Endothelial cell of umbilical vein (primary cell): ENCODE results near the gene RALGPS1. TPM values are rescaled to one million over a fixed set of nuclear protein-coding genes. Genes with fewer than 3 reads are reported as not detected.

Experiments used
- BruUV-seq: library from RNA; stranded (reverse); fragments of 400-500 nt; replicated peaks from 2 replicates; lab custom pipeline; 2021; lab: Mats Ljungman, UMichigan
- CTCF ChIA-PET: fragments of 300-600, 350-600 bp; sonication (Branson Sonifier 250); formaldehyde crosslinking; loops from one replicate; lab custom pipeline; 2021; ENCODE audit warnings: antibody characterized with exemption, inconsistent platforms; lab: Charles Lee
- POLR2A ChIA-PET: fragments of 300-600, 350-600 bp; sonication (Branson Sonifier 250); formaldehyde crosslinking; loops from one replicate; lab custom pipeline; 2021; ENCODE audit warnings: antibody characterized with exemption, inconsistent platforms; lab: Charles Lee
- DNase-seq: peaks from one replicate; pipeline ENCODE4 v3.0.0-alpha.2; 2011; ENCODE audit warnings: low read depth, low spot score
- FAIRE-seq: peaks from 2 replicates; lab custom pipeline; 2011; peaks lifted over from hg19 to GRCh38; lab: Jason Lieb, UNC
- H2AFZ ChIP-seq: 2 replicates; pipeline ENCODE4 v1.6.0; 2012; ENCODE audit warnings: low read depth, low read length, control low read depth, inconsistent platforms
- H3K27ac ChIP-seq: 2 replicates; pipeline ENCODE4 v1.5.1; 2011; ENCODE audit warnings: low read depth, mild to moderate bottlenecking, control low read depth, low read length, moderate library complexity; ENCODE audit not compliant: insufficient read depth
- H3K27me3 ChIP-seq, 2 experiments: 2 replicates each; pipeline versions ENCODE4 v1.6.0 to v1.6.1; 2011; ENCODE audit warnings: low read length in 2 of 2, mixed read lengths in 1 of 2; ENCODE audit not compliant: control insufficient read depth in 2 of 2, insufficient read depth in 2 of 2
- H3K36me3 ChIP-seq, 2 experiments: 2 replicates in 1 of 2; 3 replicates in 1 of 2; pipeline ENCODE4 v1.5.1; 2011; ENCODE audit warnings: low read length in 2 of 2, mild to moderate bottlenecking in 1 of 2, moderate library complexity in 1 of 2; ENCODE audit not compliant: control insufficient read depth in 2 of 2, insufficient read depth in 2 of 2; ENCODE audit errors: extremely low read depth in 1 of 2
- H3K4me1 ChIP-seq: 3 replicates; pipeline ENCODE4 v1.5.1; 2011; ENCODE audit warnings: mild to moderate bottlenecking, low read length; ENCODE audit not compliant: control insufficient read depth, insufficient read depth; ENCODE audit errors: extremely low read depth
- H3K4me2 ChIP-seq: 2 replicates; pipeline ENCODE4 v1.6.1; 2011; ENCODE audit warnings: low read length, control low read depth, mixed read lengths; ENCODE audit not compliant: insufficient read depth
- H3K4me3 ChIP-seq, 3 experiments: fragments of 200-600 bp in 1 of 3; sonication (generic), shearing (Covaris generic) in 1 of 3; replicated peaks in 1 of 3; 2 replicates each; pipeline ENCODE4 v1.5.1; 2011 to 2016; ENCODE audit warnings: control low read depth in 3 of 3, low read length in 3 of 3, mild to moderate bottlenecking in 2 of 3, inconsistent platforms in 1 of 3, low read depth in 1 of 3, moderate library complexity in 1 of 3; ENCODE audit not compliant: insufficient read depth in 1 of 3
- H3K79me2 ChIP-seq: 2 replicates; pipeline ENCODE4 v1.6.0; 2012; ENCODE audit warnings: low read length, inconsistent platforms; ENCODE audit not compliant: control insufficient read depth, insufficient read depth
- H3K9ac ChIP-seq: replicated peaks from 2 replicates; pipeline ENCODE3; 2011; ENCODE audit warnings: low read length, control low read depth; ENCODE audit not compliant: insufficient read depth; ENCODE audit errors: extremely low read depth
- H3K9me1 ChIP-seq: replicated peaks from 3 replicates; pipeline ENCODE4 v1.6.0; 2011; ENCODE audit warnings: mild to moderate bottlenecking, low read length; ENCODE audit not compliant: control insufficient read depth, insufficient read depth; ENCODE audit errors: extremely low read depth
- H3K9me3 ChIP-seq: replicated peaks from 2 replicates; pipeline ENCODE4 v1.5.1; 2012; ENCODE audit warnings: low read length, inconsistent platforms; ENCODE audit not compliant: control insufficient read depth, insufficient read depth
- H4K20me1 ChIP-seq: replicated peaks from 2 replicates; pipeline ENCODE3; 2011; ENCODE audit warnings: mild to moderate bottlenecking, low read length; ENCODE audit not compliant: control insufficient read depth, insufficient read depth; ENCODE audit errors: extremely low read depth
- EZH2 ChIP-seq: IDR thresholded peaks from 2 replicates; pipeline ENCODE4 v1.6.1; 2012; ENCODE audit warnings: borderline replicate concordance, low read depth, mild to moderate bottlenecking, moderate library complexity, low read length, inconsistent platforms; ENCODE audit not compliant: severe bottlenecking
- FOS ChIP-seq: IDR thresholded peaks from 2 replicates; pipeline ENCODE4 v1.6.1; 2011; ENCODE audit warnings: mild to moderate bottlenecking, low read length, moderate library complexity, borderline replicate concordance; ENCODE audit not compliant: insufficient read depth
- GATA2 ChIP-seq: IDR thresholded peaks from 2 replicates; pipeline ENCODE4 v1.7.0; 2011; ENCODE audit warnings: low read depth, mild to moderate bottlenecking, moderate library complexity, mixed read lengths, low read length; ENCODE audit not compliant: insufficient read length, insufficient read depth
- JUN ChIP-seq: IDR thresholded peaks from 2 replicates; pipeline ENCODE4 v1.6.1; 2011; ENCODE audit warnings: borderline replicate concordance, low read depth; ENCODE audit not compliant: insufficient read length, insufficient read depth
- POLR2A ChIP-seq: IDR thresholded peaks from 2 replicates; pipeline ENCODE4 v1.6.1; 2012; ENCODE audit warnings: low read depth, mild to moderate bottlenecking, control low read depth, low read length
- POLR2AphosphoS5 ChIP-seq: IDR thresholded peaks from 2 replicates; pipeline ENCODE4 v1.6.1; 2012; ENCODE audit warnings: low read depth, mild to moderate bottlenecking, control low read depth, low read length, moderate library complexity; ENCODE audit not compliant: insufficient read depth
- dilution Hi-C: fragments of 300-500 bp; cut with MboI; formaldehyde crosslinking; loops from one replicate; pipeline ENCODE4 v1.15.0; 2019; ENCODE audit warnings: low sequenced_read_pairs; ENCODE audit not compliant: extremely low pct_ligation_motif_present
- intact Hi-C: fragments of 100-400 bp; cut with micrococcal nuclease; formaldehyde crosslinking; loops from one replicate; pipeline ENCODE4 v1.10.0; 2022
- polyA plus RNA-seq, 4 experiments: library from polyadenylated mRNA; depleted of rRNA in 3 of 4; stranded (reverse) in 3 of 4; unstranded in 1 of 4; fragments of >200 nt; gene quantifications; 2 replicates each; pipeline versions ENCODE4 v1.2.1 to v1.2.3, GENCODE V29; 2011 to 2012; ENCODE audit warnings: missing spikeins in 1 of 4
- total RNA-seq: library from RNA; stranded (reverse); gene quantifications from 2 replicates; pipeline ENCODE4 v1.2.3, GENCODE V29; 2021
- TF ChIP-seq, protein P1 (sequence below), 2 donors: IDR thresholded peaks; 1 replicate in 1 of 2; 2 replicates in 1 of 2; pipeline ENCODE4 v1.5.1; 2011; ENCODE audit warnings: low read length in 2 of 2, mild to moderate bottlenecking in 2 of 2, moderate library complexity in 2 of 2, control low read depth in 1 of 2, inconsistent platforms in 1 of 2, low read depth in 1 of 2; ENCODE audit not compliant: insufficient read depth in 1 of 2; ENCODE audit errors: extremely low read depth in 1 of 2
- TF ChIP-seq, protein P2 (sequence below): IDR thresholded peaks from 2 replicates; pipeline ENCODE4 v1.6.1; 2011; ENCODE audit not compliant: insufficient read depth, insufficient read length

Gene RALGPS1
- total and polyA plus RNA-seq, 2 donors (not counting 3 experiments of a cell fraction or from before 2014, with no cell fraction given): 3.8 to 5.5 TPM

DNA sequence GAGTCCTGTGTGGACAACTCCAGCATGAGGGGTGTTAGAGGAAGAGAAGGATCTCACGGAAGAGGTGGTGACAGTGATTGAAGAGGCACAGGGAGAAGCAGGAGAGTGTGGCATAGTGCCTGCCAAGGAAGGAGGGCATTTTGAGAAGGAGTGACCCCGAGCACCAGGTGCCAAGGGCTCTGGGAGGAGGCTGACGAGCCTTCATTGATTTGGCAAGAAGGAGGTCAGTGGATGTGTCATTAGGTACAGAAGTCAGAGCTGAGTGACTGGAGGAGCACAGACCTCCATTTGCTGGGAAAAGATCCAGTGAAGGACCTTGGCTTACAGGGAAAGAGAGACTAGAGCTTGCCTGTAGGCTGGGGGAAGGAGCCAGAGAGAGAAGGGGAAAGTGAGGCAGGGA, 278.2 kb downstream of the RALGPS1 start:
- ChIA-PET POLR2A (no interaction called here), CTCF (interaction anchor here (1.4 kb wide), 1 partner anchor 9 kb away, joined by 3 read pairs; no protein-coding TSS in a partner anchor)
- Histone ChIP-seq H3K79me2 (no peaks in the 10 kb centered on the region), H2AFZ (no peak overlapping the region), H3K9me3 (no peaks in the 10 kb centered on the region), H3K4me3 (no peak overlapping the region), H3K27me3 (no peaks in the 10 kb centered on the region), H3K27ac (no peak overlapping the region), H3K4me2 (no peak overlapping the region), H4K20me1 (no peaks in the 10 kb centered on the region), H3K4me1 (peaks cover 3% of the 10 kb centered on the region), H3K36me3 (no peaks in the 10 kb centered on the region), H3K9me1 (no peaks in the 10 kb centered on the region), H3K9ac (no peak overlapping the region)
- intact Hi-C loops: no loop called here
- FAIRE-seq (no peak), DNase-seq (no peak)
- BruUV-seq: no TSS peak
- dilution Hi-C loops: no loop called here
- TF ChIP-seq, protein P1, sequence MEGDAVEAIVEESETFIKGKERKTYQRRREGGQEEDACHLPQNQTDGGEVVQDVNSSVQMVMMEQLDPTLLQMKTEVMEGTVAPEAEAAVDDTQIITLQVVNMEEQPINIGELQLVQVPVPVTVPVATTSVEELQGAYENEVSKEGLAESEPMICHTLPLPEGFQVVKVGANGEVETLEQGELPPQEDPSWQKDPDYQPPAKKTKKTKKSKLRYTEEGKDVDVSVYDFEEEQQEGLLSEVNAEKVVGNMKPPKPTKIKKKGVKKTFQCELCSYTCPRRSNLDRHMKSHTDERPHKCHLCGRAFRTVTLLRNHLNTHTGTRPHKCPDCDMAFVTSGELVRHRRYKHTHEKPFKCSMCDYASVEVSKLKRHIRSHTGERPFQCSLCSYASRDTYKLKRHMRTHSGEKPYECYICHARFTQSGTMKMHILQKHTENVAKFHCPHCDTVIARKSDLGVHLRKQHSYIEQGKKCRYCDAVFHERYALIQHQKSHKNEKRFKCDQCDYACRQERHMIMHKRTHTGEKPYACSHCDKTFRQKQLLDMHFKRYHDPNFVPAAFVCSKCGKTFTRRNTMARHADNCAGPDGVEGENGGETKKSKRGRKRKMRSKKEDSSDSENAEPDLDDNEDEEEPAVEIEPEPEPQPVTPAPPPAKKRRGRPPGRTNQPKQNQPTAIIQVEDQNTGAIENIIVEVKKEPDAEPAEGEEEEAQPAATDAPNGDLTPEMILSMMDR (IDR thresholded peaks at IDR 0.05; ENCODE audit: extremely low read depth in 1 of 2, insufficient read depth in 1 of 2, low read depth in 1 of 2, low read length in 2 of 2): no peak
- TF ChIP-seq POLR2AphosphoS5: no peak
- TF ChIP-seq FOS: no peak
- TF ChIP-seq POLR2A: no peak
- no peak for TF ChIP-seq EZH2
- no peak for TF ChIP-seq JUN
- TF ChIP-seq, protein P2, sequence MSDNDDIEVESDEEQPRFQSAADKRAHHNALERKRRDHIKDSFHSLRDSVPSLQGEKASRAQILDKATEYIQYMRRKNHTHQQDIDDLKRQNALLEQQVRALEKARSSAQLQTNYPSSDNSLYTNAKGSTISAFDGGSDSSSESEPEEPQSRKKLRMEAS: no peak
- TF ChIP-seq GATA2: no peak
